GM23338 (cell line): Measurements from ENCODE around the gene RNGTT. TPM values are rescaled to one million over a fixed set of nuclear protein-coding genes. Genes with fewer than 3 reads are reported as not detected.

ENCODE experiments used
- ATAC-seq: fragments of 200-7000 bp; cut with Tn5 transposase; 3 replicates; pipeline ENCODE4 v1.9.1; 2020
- DNase-seq: peaks from one replicate; pipeline ENCODE4 v3.0.0-alpha.2; 2015; ENCODE audit warnings: low spot score
- H2AFZ ChIP-seq: fragments of 200-600 bp; sonication (generic); 2 replicates; pipeline ENCODE4 v1.8.0; 2016; ENCODE audit warnings: antibody characterized with exemption, mild to moderate bottlenecking, moderate library complexity
- H3F3A ChIP-seq: fragments of 200-600 bp; sonication (generic); replicated peaks from 2 replicates; pipeline ENCODE4 v1.8.0; 2017; ENCODE audit warnings: antibody characterized with exemption, mixed run types, low read depth
- H3K27ac ChIP-seq: fragments of 200-600 bp; sonication (generic); 2 replicates; pipeline ENCODE4 v1.6.1; 2016; ENCODE audit warnings: low read depth
- H3K27me3 ChIP-seq: fragments of 200-600 bp; sonication (generic); 2 replicates; pipeline ENCODE4 v1.8.0; 2016; ENCODE audit warnings: mild to moderate bottlenecking, mixed run types, moderate library complexity; ENCODE audit not compliant: insufficient read depth
- H3K36me3 ChIP-seq: fragments of 200-600 bp; sonication (generic); 2 replicates; pipeline ENCODE4 v1.8.0; 2016; ENCODE audit warnings: mild to moderate bottlenecking; ENCODE audit not compliant: insufficient read depth
- H3K4me1 ChIP-seq: fragments of 200-600 bp; sonication (generic); 2 replicates; pipeline ENCODE4 v1.8.0; 2016; ENCODE audit warnings: mild to moderate bottlenecking, moderate library complexity; ENCODE audit not compliant: insufficient read depth
- H3K4me2 ChIP-seq: fragments of 200-600 bp; sonication (generic); 2 replicates; pipeline ENCODE4 v1.7.1; 2017; ENCODE audit warnings: mixed run types
- H3K4me3 ChIP-seq: fragments of 200-600 bp; sonication (generic); 2 replicates; pipeline ENCODE4 v1.6.1; 2016; ENCODE audit warnings: mixed run types
- H3K79me2 ChIP-seq: fragments of 200-600 bp; sonication (generic); replicated peaks from 2 replicates; pipeline ENCODE4 v1.8.0; 2017; ENCODE audit warnings: mild to moderate bottlenecking; ENCODE audit not compliant: insufficient read depth
- H3K9me2 ChIP-seq: fragments of 200-600 bp; sonication (generic); 2 replicates; pipeline ENCODE4 v1.8.0; 2017; ENCODE audit not compliant: insufficient read depth
- H4K20me1 ChIP-seq: fragments of 200-600 bp; sonication (generic); replicated peaks from 2 replicates; pipeline ENCODE4 v1.8.0; 2017; ENCODE audit warnings: mild to moderate bottlenecking; ENCODE audit not compliant: insufficient read depth
- H3K27ac Mint-ChIP-seq: 2 replicates; pipeline ENCODE4 v1.8.0; 2020; ENCODE audit warnings: inconsistent platforms, mild to moderate bottlenecking, moderate library complexity, mixed read lengths
- H3K27me3 Mint-ChIP-seq: 3 replicates; pipeline ENCODE4 v1.8.0; 2022; ENCODE audit warnings: low read depth, mild to moderate bottlenecking, moderate library complexity, mixed read lengths, inconsistent platforms; ENCODE audit not compliant: insufficient read depth, poor library complexity
- H3K36me3 Mint-ChIP-seq: 3 replicates; pipeline ENCODE4 v1.8.0; 2021; ENCODE audit warnings: low read depth, mild to moderate bottlenecking, inconsistent platforms, moderate library complexity, mixed read lengths
- H3K4me1 Mint-ChIP-seq: 3 replicates; pipeline ENCODE4 v1.8.0; 2020; ENCODE audit warnings: mild to moderate bottlenecking, inconsistent platforms, mixed read lengths
- H3K4me3 Mint-ChIP-seq: 3 replicates; pipeline ENCODE4 v1.8.0; 2021; ENCODE audit warnings: moderate library complexity, mild to moderate bottlenecking, inconsistent platforms, mixed read lengths
- H3K9me3 Mint-ChIP-seq: 3 replicates; pipeline ENCODE4 v1.8.0; 2020; ENCODE audit warnings: moderate library complexity, mild to moderate bottlenecking, inconsistent platforms, mixed read lengths
- CREB1 ChIP-seq: fragments of 250-450 bp; sonication (Bioruptor Pico); IDR thresholded peaks from 2 replicates; pipeline ENCODE4 v1.5.0; 2020; ENCODE audit warnings: low read depth, mild to moderate bottlenecking, moderate library complexity
- CTCF ChIP-seq, 2 experiments: fragments of 200-600 bp in 1 of 2; sonication (generic) in 1 of 2; conservative IDR thresholded peaks; 2 replicates each; pipeline versions ENCODE4 v1.5.1 to v1.6.1; 2016 to 2017; ENCODE audit warnings: antibody characterized with exemption in 2 of 2, low read depth in 2 of 2, mild to moderate bottlenecking in 2 of 2, moderate library complexity in 1 of 2
- ETS1 ChIP-seq: IDR thresholded peaks from 2 replicates; pipeline ENCODE4 v1.6.1; 2016; ENCODE audit warnings: antibody characterized with exemption
- EZH2 ChIP-seq: fragments of 200-600 bp; sonication (generic); IDR thresholded peaks from one replicate; pipeline ENCODE4 v1.8.0; 2017; ENCODE audit warnings: antibody characterized with exemption, mild to moderate bottlenecking, low read depth; ENCODE audit not compliant: unreplicated experiment
- EZH2phosphoT487 ChIP-seq: fragments of 200-600 bp; sonication (generic); IDR thresholded peaks from one replicate; pipeline ENCODE4 v1.8.1; 2018; ENCODE audit warnings: antibody characterized with exemption; ENCODE audit not compliant: unreplicated experiment
- JUNB ChIP-seq: IDR thresholded peaks from one replicate; pipeline ENCODE4 v1.6.1; 2016; ENCODE audit warnings: antibody characterized with exemption; ENCODE audit not compliant: unreplicated experiment
- NANOG ChIP-seq: IDR thresholded peaks from 2 replicates; pipeline ENCODE4 v1.6.1; 2016; ENCODE audit warnings: antibody characterized with exemption, borderline replicate concordance
- POLR2AphosphoS5 ChIP-seq: IDR thresholded peaks from 2 replicates; pipeline ENCODE4 v1.6.1; 2016; ENCODE audit warnings: antibody characterized with exemption, low read depth
- REST ChIP-seq: IDR thresholded peaks from one replicate; pipeline ENCODE4 v1.6.1; 2018; ENCODE audit warnings: antibody characterized with exemption; ENCODE audit not compliant: unreplicated experiment
- STAT1 ChIP-seq: IDR thresholded peaks from one replicate; pipeline ENCODE4 v1.6.1; 2016; ENCODE audit warnings: antibody characterized with exemption; ENCODE audit not compliant: unreplicated experiment
- ZNF114 ChIP-seq: fragments of 250-450 bp; sonication (Bioruptor Pico); IDR thresholded peaks from 2 replicates; pipeline ENCODE4 v1.5.0; 2020; ENCODE audit warnings: mild to moderate bottlenecking, moderate library complexity
- ZNF331 ChIP-seq: fragments of 250-450 bp; sonication (Bioruptor Pico); IDR thresholded peaks from 2 replicates; pipeline ENCODE4 v1.5.0; 2020; ENCODE audit warnings: low read depth, mild to moderate bottlenecking, moderate library complexity
- ZNF462 ChIP-seq: fragments of 250-450 bp; sonication (Bioruptor Pico); IDR thresholded peaks from 2 replicates; pipeline ENCODE4 v1.5.0; 2020; ENCODE audit warnings: mild to moderate bottlenecking, moderate library complexity
- polyA plus RNA-seq: library from polyadenylated mRNA; unstranded; fragments of >200 nt; fragmentation: Nextera tagmentation; extraction: Ambion mirVana; gene quantifications from 2 replicates; pipeline ENCODE4 v1.2.1, GENCODE V29; 2016
- total RNA-seq: library from RNA; depleted of rRNA; stranded (reverse); fragments of >200 nt; shearing (Covaris generic); gene quantifications from 2 replicates; pipeline ENCODE4 v1.2.3, GENCODE V29; 2014

The RNGTT gene
- total and polyA plus RNA-seq, 2 experiments from 2014 or later: 11.2 to 29.2 TPM

- no peak overlapping the region for H2AFZ ChIP-seq
- no peaks in the 10 kb centered on the region for H3K4me1 ChIP-seq
- H3F3A ChIP-seq: no peaks in the 10 kb centered on the region
- Mint-ChIP-seq H3K4me3 (no peak overlapping the region), H3K27me3 (peaks cover 9% of the 10 kb centered on the region), H3K9me3 (peaks cover 46% of the 10 kb centered on the region), H3K36me3 (peaks cover 58% of the 10 kb centered on the region), H3K4me1 (no peaks in the 10 kb centered on the region), H3K27ac (no peak overlapping the region)
- ATAC-seq (no peak), DNase-seq (no peak)
- H3K4me2 ChIP-seq: no peak overlapping the region
- H3K36me3 ChIP-seq: peaks cover 9% of the 10 kb centered on the region; the same call in 1 of the 2 replicates
- H3K27me3 ChIP-seq: no peaks in the 10 kb centered on the region
- peaks cover 19% of the 10 kb centered on the region for H4K20me1 ChIP-seq
- H3K9me2 ChIP-seq: peaks cover 5% of the 10 kb centered on the region; the same call in 1 of the 2 replicates
- no peak overlapping the region for H3K27ac ChIP-seq
- peaks cover 94% of the 10 kb centered on the region for H3K79me2 ChIP-seq
- H3K4me3 ChIP-seq: no peak overlapping the region
- TF ChIP-seq STAT1 (no peak), ZNF114 (no peak), ZNF462 (CRISPR knock-in tag) (no peak), ETS1 (no peak), REST (no peak), EZH2phosphoT487 (no peak), JUNB (no peak), ZNF331 (no peak), POLR2AphosphoS5 (no peak), CTCF (conservative IDR thresholded peaks at IDR 0.05; ENCODE audit: low read depth in 2 of 2) (no peak), EZH2 (no peak), NANOG (no peak), CREB1 (CRISPR knock-in tag) (no peak)
Measured at GRCh38 chr6:88953550-88954386, 9.7 kb downstream of the RNGTT start.
